SKM-1 treated with dmso at 0.1 percent for 144 hours (cell line): ENCODE data around the gene VWF.

Source experiments
- DNase-seq: peaks from one replicate; lab custom pipeline; 2025; ENCODE audit not compliant: unreplicated experiment; lab: John Stamatoyannopoulos, UW

VWF gene

DNA sequence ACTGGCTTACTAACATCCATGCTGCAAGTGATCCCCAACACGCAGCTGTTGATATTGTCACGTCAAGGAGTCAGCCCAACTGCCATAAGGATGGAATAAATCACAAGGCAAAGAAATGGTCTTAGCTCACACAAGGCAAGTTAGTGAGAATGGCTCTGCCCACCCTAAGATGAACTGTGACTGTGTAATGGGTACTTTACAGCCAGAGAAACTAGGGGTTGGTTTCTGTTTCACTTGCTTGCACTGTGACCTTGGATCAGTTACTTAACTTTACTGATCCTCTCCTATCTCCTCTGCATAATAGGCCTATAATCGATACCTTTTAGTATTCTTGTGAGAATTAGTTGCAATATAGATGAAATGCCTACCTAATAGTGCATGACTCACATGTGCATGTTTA is 127.2 kb downstream of the VWF start:
- no peak for DNase-seq

DNA sequence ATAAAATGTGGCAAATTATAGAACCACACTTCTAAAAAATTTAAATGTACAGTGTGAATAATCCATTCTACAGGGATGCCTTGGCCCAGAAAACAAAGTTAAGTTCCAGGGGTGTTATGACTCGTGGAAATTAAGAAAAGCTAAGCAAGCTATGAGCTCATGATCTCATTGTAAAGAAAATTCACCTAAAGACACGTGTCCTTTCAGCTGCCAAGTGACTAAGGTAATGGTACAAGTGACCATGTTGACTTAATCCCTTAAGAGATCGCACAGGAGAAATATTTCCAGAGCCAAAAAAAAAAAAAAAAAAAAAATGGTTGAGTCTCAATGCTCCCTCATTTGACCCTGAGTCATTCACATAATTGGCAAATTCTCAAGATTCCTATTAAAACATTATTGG is 128.0 kb downstream of the VWF start:
- no peak for DNase-seq

DNA sequence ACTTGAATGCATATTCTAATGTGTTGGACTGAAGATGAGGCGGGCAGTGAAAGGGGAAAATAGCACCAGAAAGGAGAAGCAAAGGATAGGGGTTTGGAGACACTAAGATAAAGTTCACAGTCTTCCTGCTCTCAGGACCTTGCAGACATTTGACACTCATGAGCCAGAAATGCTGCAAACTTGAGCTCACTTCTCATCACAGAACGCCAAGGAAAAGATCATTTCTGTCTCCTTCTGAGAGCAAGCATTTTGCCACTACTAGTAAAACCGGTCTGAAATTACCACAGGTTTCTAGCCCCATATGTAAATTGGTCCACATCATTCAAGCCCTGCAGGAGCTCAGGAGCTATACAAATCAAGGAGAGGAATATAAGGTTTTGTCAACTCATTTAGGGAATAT is 134.8 kb downstream of the VWF start:
- DNase-seq, result no peak

DNA sequence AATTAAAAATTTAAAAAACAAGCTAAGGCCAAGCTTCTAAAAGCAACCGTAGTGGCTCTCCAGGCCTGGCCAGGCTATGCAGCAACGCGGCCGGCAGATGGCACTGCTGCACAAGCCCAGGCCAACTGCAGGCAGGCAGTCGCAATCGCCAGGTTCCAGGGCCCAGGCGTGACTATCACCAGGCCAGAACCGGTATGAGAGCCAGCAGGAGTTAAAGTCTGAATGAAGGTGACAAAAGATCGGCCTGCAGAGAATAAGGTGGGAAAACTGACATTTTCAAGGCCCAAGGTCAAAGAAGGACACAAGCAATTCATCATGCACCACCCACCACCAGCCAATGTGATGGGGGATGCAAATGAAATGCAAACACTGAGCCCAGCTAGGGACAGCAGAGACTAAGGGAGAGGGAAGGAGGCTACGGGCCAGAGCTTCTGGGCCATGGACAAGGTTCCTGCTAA is 135.8 kb downstream of the VWF start:
- peak; percentile 14 for DNase-seq

- DNase-seq, result no peak
Measured at GRCh38 chr12:5988088-5988487, 136.4 kb downstream of the VWF start.

DNA sequence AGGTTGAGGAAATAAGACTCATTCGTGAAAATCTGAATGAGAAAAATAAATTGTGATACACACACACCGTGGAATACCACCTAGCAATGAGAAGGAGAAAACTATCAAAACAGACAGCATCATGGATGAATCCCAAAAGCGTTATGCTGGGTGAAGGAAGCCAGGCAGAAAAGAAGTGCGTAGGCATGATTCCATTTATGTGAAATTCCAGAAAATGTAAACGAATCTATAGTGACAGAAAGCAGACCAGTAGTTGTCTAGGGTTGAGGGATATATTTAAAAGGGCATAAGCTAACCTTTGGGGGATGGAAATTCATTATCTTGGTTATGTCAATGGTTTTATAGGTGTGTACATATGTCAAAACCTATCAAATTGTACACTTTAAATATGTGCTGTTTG is 136.9 kb downstream of the VWF start:
- no peak for DNase-seq

DNA sequence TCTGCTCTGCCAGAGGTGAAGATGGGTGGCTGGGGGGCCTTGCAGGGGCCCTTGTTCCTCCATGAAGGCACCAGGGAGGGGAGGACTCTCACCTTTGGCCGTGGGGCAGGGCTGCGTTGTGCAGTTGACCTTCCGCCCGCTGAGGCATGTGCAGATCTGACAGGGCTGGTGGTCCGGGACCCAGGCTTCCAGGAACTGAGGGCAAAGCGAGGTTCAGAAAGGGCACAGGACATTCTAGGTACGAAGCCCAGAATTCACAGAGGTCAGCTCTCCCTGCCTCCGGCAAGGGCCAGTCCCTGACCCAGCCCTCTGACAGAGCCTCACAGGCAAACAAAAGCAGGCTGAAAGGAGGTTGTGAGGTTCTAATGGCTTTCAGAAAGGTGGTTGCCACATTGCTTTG is 139.0 kb downstream of the VWF start:
- no peak for DNase-seq

- no peak for DNase-seq
Measured at GRCh38 chr12:5984873-5985272, 139.6 kb downstream of the VWF start.

DNA sequence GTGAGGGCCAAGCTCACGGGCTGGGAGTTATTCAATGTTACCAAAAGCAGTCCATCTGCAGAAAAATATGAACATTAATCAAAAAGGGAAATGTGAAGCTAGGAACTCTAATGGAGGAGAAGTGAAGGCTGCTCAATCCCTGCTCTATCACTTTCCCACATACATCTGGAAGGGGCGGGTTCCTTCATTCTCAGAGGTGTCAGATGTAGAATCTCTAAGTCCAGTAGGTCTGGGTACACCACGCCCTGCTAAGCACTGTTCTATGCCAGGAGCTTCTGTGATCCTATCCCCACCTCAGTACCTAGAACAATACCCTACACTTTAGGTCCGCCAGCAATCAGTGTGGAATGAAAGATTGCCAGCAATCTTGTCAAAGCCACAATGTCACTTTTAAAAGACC is 142.4 kb downstream of the VWF start:
- DNase-seq, result no peak

DNA sequence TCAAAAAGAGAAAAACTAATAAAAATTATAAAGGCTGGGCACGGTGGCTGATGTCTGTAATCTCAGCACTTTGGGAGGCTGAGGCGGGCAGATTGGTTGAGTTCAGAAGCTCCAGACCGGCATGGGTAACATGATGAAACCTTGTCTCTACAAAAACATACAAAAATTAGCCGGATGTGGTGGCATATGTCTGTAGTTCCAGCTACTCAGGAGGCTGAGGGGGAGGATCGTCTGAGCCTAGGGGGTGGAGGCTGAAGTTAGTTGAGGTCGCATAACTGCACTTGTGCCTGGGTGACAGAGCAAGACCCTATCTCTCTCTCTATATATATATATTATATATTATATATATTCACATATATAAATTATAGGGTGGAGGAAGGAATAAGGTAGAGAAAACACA is 146.9 kb downstream of the VWF start:
- no peak for DNase-seq

DNA sequence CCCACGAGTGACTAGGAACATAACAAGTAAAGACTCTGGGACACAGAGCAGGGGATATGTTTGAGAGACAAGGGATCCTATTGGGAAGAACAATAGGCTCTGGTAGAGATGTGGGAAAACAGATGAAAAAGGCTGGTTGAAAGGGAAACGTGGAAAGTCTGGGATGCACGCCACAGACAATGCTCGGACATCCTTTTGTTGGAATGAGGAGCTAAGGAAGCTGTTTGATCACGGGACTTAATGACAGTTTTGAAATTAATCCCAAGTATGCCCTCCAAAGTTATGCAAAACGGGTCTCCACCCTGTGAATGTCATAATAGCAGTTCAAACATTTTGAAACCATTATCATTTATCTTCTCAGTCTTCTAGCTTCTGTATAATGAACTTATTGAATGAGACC is 147.8 kb downstream of the VWF start:
- no peak for DNase-seq

DNA sequence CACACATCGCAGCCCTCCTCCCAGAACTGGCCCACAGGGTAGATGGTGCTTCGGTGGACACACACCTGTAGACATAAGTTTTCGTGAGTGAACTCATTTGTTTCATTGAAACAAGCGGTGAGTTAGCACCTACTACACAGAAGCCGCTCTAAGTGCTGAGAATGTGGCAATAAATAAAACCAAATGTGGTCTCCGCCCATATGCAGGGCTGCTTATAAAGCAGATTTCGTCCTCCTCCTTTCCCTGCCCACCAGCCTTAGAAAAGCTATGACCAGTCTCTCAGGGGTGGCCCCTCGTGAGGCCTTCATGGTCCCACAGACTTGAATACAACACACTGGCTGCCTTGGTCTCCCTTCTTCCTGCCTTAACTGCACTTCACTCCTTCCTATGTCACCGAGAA is 148.3 kb downstream of the VWF start:
- no peak for DNase-seq

- no peak for DNase-seq
Measured at GRCh38 chr12:5973461-5974115, 150.9 kb downstream of the VWF start.

GRCh38 chr12:5972387-5972786 is 152.1 kb downstream of the VWF start:
- no peak for DNase-seq

- no peak for DNase-seq
Measured at GRCh38 chr12:5971194-5971850, 153.1 kb downstream of the VWF start.

GRCh38 chr12:5969974-5970690 is 154.3 kb downstream of the VWF start:
- no peak for DNase-seq

DNA sequence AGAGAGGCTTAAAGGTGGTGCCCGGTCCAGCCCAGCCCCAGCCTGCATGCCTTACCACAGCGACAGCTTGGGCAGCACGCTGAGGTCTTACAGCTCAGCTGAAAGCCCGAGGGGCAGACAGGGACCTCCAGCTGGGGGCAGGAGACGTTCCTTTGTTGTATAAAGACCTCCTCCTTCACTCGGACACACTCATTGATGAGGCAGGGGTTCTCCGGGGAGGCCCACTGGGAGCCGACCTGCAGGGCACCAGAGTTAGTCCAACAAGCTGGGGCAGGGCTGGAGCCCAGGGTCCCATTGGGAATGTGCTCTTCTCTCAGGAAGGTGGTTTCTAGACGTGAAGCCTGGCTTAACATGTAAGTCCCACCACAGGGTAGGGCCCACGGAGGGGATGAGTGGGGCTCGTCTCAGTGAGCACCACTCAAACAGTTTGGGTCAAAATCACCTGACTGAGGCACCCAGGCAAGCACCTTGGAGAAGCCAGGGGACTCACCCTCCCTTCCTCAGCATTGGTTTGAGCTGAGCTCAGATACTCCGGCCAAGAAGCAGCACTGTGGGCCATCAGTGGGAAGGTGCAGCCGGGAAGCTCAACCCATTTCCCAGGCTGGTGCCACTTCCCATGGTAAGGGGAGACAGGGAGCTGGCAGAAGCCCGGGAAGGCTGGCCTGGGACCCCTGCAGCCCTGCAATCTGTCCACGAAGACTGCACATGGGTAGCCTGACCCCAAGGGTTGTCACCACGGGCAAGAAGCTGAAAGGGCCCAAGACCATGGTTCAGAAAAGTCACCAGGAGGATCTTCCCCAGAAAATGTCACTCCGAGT is 155.1 kb downstream of the VWF start:
- DNase-seq, result no peak

DNA sequence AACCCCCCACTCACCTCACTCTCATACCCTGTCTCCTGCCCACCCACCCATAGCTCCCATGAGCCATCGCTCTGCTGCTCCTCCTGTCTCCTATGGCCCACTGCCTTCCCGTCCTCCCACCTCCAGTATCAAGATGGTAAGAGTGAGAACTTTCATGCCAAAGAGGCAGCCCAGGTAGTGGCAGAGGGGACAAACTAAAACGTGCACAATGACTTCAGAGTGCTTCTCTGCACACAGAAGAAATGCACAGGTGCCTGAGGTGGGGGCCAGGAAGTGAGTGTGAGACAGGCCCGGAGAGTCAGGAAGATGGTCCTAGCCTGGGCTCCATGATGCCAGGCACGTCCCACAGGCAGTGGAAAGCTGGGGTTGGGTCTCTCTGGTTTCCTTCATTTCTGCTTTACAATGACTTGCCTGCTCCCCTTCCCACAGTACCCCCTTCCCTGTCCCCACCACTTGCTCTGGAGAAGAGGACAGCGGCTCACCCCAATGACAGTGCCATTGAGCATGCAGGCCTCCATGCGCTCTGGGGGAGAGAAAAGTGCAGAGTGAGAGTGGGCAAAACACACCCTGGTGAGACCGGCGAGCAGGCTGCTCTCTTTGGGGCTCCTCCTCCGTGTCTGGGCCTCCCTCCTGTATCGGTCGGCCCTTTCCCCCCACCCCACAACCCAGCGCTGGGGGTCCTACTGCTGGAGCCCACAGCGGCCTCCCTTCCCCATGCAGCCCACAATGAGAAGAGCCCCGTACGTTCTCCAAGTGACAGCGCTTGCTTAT is 156.6 kb downstream of the VWF start:
- DNase-seq, result no peak

GRCh38 chr12:5966486-5967095 is 157.9 kb downstream of the VWF start:
- no peak for DNase-seq

DNA sequence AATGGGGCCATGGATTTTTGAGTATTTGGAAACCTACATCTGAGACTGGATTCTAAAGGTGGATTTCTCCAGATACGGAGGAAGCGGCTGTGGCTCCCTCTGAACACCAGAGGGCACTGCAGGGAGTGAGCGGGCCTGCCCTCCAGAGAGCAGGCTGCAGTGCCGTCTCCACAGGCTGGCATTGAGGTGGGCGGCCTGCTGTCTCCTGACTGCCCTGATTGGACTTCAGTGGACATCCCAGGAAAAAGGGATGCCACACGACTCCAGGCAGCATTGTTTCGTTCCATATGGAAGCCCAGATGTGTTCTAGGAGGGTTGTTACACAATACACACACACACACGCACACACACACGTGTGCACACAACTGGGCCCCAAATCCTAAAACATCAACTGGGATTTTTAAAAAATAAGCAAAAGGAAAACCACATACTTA is 158.5 kb downstream of the VWF start:
- DNase-seq, result no peak
